ENCODE results near the gene DYRK2.
"Not testable (repeated sequence)": the region's sequence is repeated elsewhere in the genome, so short reads cannot be mapped to it uniquely, and the experiment has no call there.

Gene DYRK2

GRCh38 chr12:67672507-67672906 is 24.0 kb downstream of the DYRK2 start:
- not testable (repeated sequence) for DNase-seq

GRCh38 chr12:67673509-67673908 is 25.0 kb downstream of the DYRK2 start:
- DNase-seq: not testable (repeated sequence)

- no peak for DNase-seq
These were observed 25.9 kb downstream of the DYRK2 start for GRCh38 chr12:67674417-67674816.

GRCh38 chr12:67676624-67677023 is 28.1 kb downstream of the DYRK2 start:
- no peak for DNase-seq

GRCh38 chr12:67677166-67677565 is 28.6 kb downstream of the DYRK2 start:
- no peak for DNase-seq

GRCh38 chr12:67681105-67681778 is 32.7 kb downstream of the DYRK2 start:
- DNase-seq: no peak

GRCh38 chr12:67681941-67682620 is 33.5 kb downstream of the DYRK2 start:
- no peak for DNase-seq

- no peak for DNase-seq
These were observed 40.8 kb downstream of the DYRK2 start for GRCh38 chr12:67689385-67689784.

GRCh38 chr12:67690656-67691055 is 42.1 kb downstream of the DYRK2 start:
- no peak for DNase-seq

- DNase-seq: no peak
These were observed 42.7 kb downstream of the DYRK2 start for GRCh38 chr12:67691220-67691619.

- no peak for DNase-seq
These were observed 43.6 kb downstream of the DYRK2 start for GRCh38 chr12:67692135-67692534.

GRCh38 chr12:67692966-67693365 is 44.4 kb downstream of the DYRK2 start:
- no peak for DNase-seq

GRCh38 chr12:67693894-67694293 is 45.3 kb downstream of the DYRK2 start:
- no peak for DNase-seq

GRCh38 chr12:67694306-67694900 is 45.9 kb downstream of the DYRK2 start:
- DNase-seq: no peak

- DNase-seq: no peak
These were observed 47.4 kb downstream of the DYRK2 start for GRCh38 chr12:67695974-67696373.

GRCh38 chr12:67697443-67697842 is 48.9 kb downstream of the DYRK2 start:
- DNase-seq: no peak

GRCh38 chr12:67697967-67698366 is 49.4 kb downstream of the DYRK2 start:
- DNase-seq: no peak

GRCh38 chr12:67698672-67699581 is 50.4 kb downstream of the DYRK2 start:
- no peak for DNase-seq

GRCh38 chr12:67701121-67701520 is 52.6 kb downstream of the DYRK2 start:
- no peak for DNase-seq

GRCh38 chr12:67702136-67702535 is 53.6 kb downstream of the DYRK2 start:
- DNase-seq: no peak

GRCh38 chr12:67704071-67704470 is 55.5 kb downstream of the DYRK2 start:
- no peak for DNase-seq

- no peak for DNase-seq
These were observed 57.1 kb downstream of the DYRK2 start for GRCh38 chr12:67705394-67706370.
